HL-60/S4 treated with retinoic acid at 250 ng/mL for 4 days and 3 days (cell line): ENCODE measurements around the gene SIGLEC7.

Experiments used
- in situ Hi-C: fragments of 300-500 bp; cut with MboI; formaldehyde crosslinking; loops from 2 replicates; pipeline ENCODE4 v1.7.0; 2022; ENCODE audit warnings: low sequenced_read_pairs

SIGLEC7 gene

DNA sequence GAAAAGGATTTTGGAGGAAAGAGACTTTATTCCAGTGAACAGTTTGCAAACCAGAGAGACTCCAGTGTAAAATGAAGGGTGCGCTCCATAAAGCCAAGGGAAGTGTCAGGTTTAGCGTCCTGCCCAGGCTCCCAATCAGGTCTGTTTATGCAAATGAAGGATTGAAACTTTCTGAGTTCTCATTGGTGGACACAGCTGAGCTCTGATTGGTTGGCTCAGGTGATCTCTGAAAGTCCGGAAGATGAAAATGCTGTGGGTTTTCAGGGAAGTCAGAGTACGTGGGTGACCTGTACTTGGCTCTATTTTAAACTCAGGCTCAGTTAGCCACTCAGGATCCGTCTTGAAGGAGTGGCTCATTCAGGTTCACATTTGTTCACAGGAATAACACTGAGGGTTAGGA, 54.1 kb downstream of the SIGLEC7 start:
- in situ Hi-C loops, result no loop called here

DNA sequence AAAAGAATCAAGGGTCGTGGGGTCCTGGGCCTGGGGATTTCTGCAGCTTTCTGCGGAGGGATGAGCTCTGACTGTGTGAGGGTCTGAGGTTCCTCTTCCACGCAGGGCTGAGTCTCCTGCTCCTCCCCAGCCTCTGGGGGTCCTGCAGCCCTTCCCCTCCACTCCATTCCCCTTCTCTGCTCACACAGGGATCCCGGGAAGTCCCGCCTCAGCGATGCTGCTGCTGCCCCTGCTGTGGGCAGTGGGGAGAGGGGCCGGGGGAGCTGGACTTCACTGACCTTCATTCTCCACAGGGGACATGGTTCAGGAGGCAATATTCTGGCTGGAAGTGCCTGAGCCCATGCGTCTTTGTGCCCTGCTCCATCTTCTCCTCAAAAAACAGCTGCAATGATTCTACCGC, 56.5 kb downstream of the SIGLEC7 start:
- in situ Hi-C loops, result no loop called here

DNA sequence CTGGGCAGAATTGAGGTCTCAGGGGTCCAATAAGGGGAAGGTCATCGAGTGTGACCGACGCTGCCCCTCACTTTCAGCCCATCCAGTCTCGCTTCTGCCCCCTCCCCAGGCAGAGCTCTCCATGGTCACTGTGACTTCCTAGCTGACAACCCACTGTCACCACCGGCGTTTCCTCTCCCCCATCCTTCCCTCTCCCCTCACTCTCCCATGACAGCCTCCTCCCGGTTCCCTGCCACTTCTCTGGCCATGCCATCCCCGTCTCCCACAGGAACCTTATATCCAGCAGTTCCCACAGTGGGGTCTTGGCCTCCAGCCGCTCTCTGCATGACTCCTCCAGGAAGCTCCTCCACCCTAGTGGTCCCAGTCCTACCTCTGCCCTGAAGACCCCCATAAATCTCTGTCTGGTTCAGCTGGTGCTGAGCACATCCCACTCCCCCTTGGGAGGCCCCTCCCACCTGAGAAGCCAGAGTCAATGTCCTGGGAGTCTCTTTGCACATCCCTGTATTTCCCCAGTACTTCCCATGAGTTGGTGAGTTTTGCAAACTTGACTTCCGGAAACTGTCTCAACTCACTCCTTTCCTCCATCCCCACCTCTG, 58.1 kb downstream of the SIGLEC7 start:
- in situ Hi-C loops, result no loop called here

DNA sequence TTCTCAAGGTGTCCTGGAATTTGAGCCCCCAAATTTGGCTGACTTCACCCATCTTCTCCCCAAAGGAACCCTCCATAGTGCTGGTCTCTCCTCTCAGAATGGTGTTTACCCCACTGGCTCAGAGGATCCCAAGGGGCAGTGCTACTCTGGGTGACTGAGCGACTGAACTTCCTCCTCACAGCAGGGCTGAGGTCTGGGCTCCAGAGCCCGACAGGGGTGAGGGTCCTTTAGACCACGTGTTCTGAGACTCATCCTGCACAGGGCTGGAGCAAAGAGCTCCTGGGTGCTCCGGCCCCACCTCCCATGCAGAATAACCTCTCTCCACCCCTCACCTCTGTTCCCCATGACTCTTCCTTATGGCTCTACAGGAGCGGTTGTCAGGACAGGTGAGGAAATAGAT, 59.6 kb downstream of the SIGLEC7 start:
- in situ Hi-C loops, result no loop called here
